Measurements from ENCODE around the gene MYO9B.

DNA sequence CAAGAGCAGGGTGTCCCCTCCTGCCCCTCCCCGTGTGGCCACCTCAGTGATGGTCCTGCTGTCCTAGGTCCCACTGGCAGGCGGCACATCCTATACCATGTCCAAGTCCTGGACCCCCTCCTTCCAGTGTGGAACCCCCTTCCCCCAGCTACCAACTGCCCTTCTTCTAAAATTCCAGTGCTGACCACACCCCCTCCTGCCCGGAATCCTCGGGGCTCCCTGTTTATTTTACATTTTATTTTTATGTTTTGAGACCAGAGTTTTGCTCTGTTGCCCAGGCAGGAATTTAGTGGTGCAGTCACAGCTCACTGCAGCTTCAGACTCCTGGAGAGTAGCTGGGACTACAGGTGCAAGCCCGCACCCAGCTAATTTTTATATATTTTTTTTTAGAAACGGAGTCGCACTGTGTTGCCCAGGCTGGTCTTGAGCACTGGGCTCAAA is 48.0 kb upstream of the MYO9B start:
- TF ChIP-seq UBTF (CRISPR knock-in tag; IDR thresholded peaks at IDR 0.05) (no peak), MAX (IDR thresholded peaks at IDR 0.05) (no peak), RBM22 (optimal IDR thresholded peaks at IDR 0.05; ENCODE audit: low read length) (no peak)
